Measurements from ENCODE around the gene C2orf92.
A peak's percentile ranks its signal among the peaks of the same experiment; 100 is the strongest.
"Not testable (repeated sequence)": the region's sequence is repeated elsewhere in the genome, so short reads cannot be mapped to it uniquely, and the experiment has no call there.

The C2orf92 gene

DNA sequence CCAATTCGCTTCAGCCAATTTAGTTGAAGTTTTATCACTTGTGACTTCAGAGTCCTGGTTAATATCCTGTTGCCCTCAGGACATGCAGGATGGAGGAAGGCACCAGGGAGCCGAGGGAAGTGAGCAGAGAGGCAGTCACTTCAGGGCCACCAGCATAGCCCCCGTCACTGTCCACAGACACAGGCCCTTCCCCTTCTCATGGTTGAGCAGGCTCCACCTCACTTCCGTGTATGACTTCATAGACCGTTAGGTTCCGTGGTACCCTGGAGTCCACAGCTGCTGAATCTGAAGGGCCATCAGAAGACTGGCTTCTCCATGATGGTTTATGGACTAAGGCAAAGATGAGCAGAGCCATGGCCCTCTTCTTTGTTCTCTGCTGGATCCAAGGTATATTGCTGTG, at the start of gene C2orf92:
TSS of gene C2orf92 (plus strand) at position 266 of the 400 bp plus-strand sequence. CDS start at position 342, 76 bp downstream.
- H3K27me3 Mint-ChIP-seq: no peaks in the 10 kb centered on the region
- no peak within 1 kb of the TSS for H3K27ac Mint-ChIP-seq
- peaks cover 3% of the 10 kb centered on the region for H3K36me3 Mint-ChIP-seq (ENCODE audit: low read depth)
- no peaks in the 10 kb centered on the region for H3K9me3 Mint-ChIP-seq
- peaks cover 26% of the 10 kb centered on the region for H3K4me1 Mint-ChIP-seq (ENCODE audit: low read depth)
- no peak for DNase-seq
- no peak within 1 kb of the TSS for H3K4me3 Mint-ChIP-seq

- H3K36me3 Mint-ChIP-seq (ENCODE audit: low read depth); H3K27me3 Mint-ChIP-seq; H3K27ac Mint-ChIP-seq; DNase-seq; H3K4me3 Mint-ChIP-seq; H3K9me3 Mint-ChIP-seq; H3K4me1 Mint-ChIP-seq (ENCODE audit: low read depth): not testable (repeated sequence)
Measured at GRCh38 chr2:97620492-97620891, 49.0 kb upstream of the C2orf92 start.

GRCh38 chr2:97622976-97623375, 46.5 kb upstream of the C2orf92 start:
- not testable (repeated sequence) for H3K4me1 Mint-ChIP-seq (ENCODE audit: low read depth); H3K36me3 Mint-ChIP-seq (ENCODE audit: low read depth); H3K27ac Mint-ChIP-seq; H3K27me3 Mint-ChIP-seq; H3K4me3 Mint-ChIP-seq; H3K9me3 Mint-ChIP-seq; DNase-seq

- H3K4me1 Mint-ChIP-seq (ENCODE audit: low read depth); DNase-seq; H3K4me3 Mint-ChIP-seq; H3K36me3 Mint-ChIP-seq (ENCODE audit: low read depth); H3K27me3 Mint-ChIP-seq; H3K9me3 Mint-ChIP-seq; H3K27ac Mint-ChIP-seq: not testable (repeated sequence)
Measured at GRCh38 chr2:97625354-97626048, 44.0 kb upstream of the C2orf92 start.

GRCh38 chr2:97626049-97626430, 43.5 kb upstream of the C2orf92 start:
- not testable (repeated sequence) for H3K27me3 Mint-ChIP-seq; H3K9me3 Mint-ChIP-seq; DNase-seq; H3K4me3 Mint-ChIP-seq; H3K4me1 Mint-ChIP-seq (ENCODE audit: low read depth); H3K27ac Mint-ChIP-seq; H3K36me3 Mint-ChIP-seq (ENCODE audit: low read depth)

DNA sequence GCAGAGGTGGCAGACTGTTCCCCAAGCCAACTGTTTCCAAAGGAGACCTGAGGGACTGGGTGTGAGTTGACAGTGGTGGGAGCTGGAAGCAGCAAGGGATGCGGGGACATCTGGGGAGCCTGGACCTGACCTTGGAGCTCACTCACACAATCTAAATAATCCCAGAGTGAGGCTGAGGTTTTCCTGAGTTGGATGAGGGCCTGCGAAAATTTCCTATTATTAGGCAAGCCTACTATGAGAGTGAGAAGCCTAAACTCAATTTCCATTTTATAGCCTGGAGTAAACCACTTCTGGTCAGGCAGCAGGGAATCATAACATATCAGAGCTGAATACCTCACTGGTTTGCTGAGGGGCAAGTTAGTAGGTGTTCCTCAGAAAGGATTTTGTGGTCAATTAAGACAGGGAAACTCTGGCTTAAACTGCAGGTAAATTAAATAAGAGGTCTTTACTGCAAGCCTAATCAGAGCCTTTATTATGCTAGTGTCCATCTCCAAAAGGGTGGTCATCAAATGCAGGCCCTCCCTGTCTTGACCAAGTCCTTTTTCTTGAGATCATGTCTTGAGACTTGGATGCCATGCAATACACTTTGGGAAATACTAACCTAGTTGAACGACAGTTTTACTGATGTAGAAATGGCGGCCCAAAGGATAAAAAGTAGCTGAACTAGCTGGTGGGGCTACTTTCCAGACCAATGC, 25.3 kb upstream of the C2orf92 start:
- H3K36me3 Mint-ChIP-seq (ENCODE audit: low read depth): peaks cover 29% of the 10 kb centered on the region
- no peak overlapping the region for H3K4me3 Mint-ChIP-seq
- no peak for DNase-seq
- H3K27me3 Mint-ChIP-seq: peaks cover 6% of the 10 kb centered on the region
- H3K4me1 Mint-ChIP-seq (ENCODE audit: low read depth): peaks cover 20% of the 10 kb centered on the region
- no peaks in the 10 kb centered on the region for H3K9me3 Mint-ChIP-seq
- no peak overlapping the region for H3K27ac Mint-ChIP-seq

GRCh38 chr2:97645112-97645694, 24.3 kb upstream of the C2orf92 start:
- Mint-ChIP-seq H3K9me3 (no peaks in the 10 kb centered on the region), H3K27ac (peak overlapping the region; percentile 96), H3K4me1 (ENCODE audit: low read depth) (peaks cover 22% of the 10 kb centered on the region), H3K27me3 (no peaks in the 10 kb centered on the region), H3K4me3 (peak overlapping the region; percentile 87), H3K36me3 (ENCODE audit: low read depth) (peaks cover 39% of the 10 kb centered on the region)
- no peak for DNase-seq

- Mint-ChIP-seq H3K27me3 (no peaks in the 10 kb centered on the region), H3K9me3 (no peaks in the 10 kb centered on the region), H3K36me3 (ENCODE audit: low read depth) (peaks cover 47% of the 10 kb centered on the region), H3K4me3 (peak within 1 kb of the TSS; percentile 87), H3K27ac (peak within 1 kb of the TSS; percentile 96), H3K4me1 (ENCODE audit: low read depth) (peaks cover 22% of the 10 kb centered on the region)
- DNase-seq: peak; percentile 99
Measured at GRCh38 chr2:97645695-97646629, 23.6 kb upstream of the C2orf92 start, which contains the start of gene COX5B. TSS of gene COX5B (plus strand) at chr2:97646062. CDS start at chr2:97646087, 25 bp downstream.

- Mint-ChIP-seq H3K4me1 (ENCODE audit: low read depth) (peaks cover 22% of the 10 kb centered on the region), H3K36me3 (ENCODE audit: low read depth) (peaks cover 50% of the 10 kb centered on the region), H3K27ac (peak overlapping the region; percentile 96)
Measured at GRCh38 chr2:97646977-97647376, 22.5 kb upstream of the C2orf92 start.

DNA sequence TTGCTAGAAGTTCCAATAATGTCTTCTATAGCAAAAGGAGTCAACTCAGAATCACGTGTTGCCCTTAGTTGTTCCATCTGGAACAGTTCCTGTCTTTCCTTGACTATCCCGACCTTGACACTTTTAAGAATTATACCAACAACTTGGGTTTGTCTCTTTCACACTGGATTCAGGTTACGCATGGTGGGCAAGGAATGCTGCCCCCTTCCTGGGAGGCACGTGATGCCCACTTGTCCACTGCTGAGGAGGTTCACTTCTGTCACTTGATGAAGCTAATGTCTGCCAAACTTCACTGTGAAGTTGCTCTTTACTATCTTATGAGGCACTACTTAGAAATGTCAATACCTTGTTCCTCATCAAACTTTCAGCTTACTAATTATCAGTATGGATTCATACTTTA, 18.4 kb upstream of the C2orf92 start:
- no peak for DNase-seq
- H3K4me3 Mint-ChIP-seq: no peak overlapping the region
- H3K27ac Mint-ChIP-seq: peak overlapping the region; percentile 26
- no peaks in the 10 kb centered on the region for H3K9me3 Mint-ChIP-seq
- H3K4me1 Mint-ChIP-seq (ENCODE audit: low read depth): peaks cover 31% of the 10 kb centered on the region
- H3K27me3 Mint-ChIP-seq: no peaks in the 10 kb centered on the region
- peaks cover 81% of the 10 kb centered on the region for H3K36me3 Mint-ChIP-seq (ENCODE audit: low read depth)

More at GRCh38 chr2:97646977-97647376, 22.5 kb upstream of the C2orf92 start:
- no peaks in the 10 kb centered on the region for H3K9me3 Mint-ChIP-seq
- DNase-seq: no peak
- peak overlapping the region; percentile 87 for H3K4me3 Mint-ChIP-seq
- no peaks in the 10 kb centered on the region for H3K27me3 Mint-ChIP-seq

- H3K36me3 Mint-ChIP-seq (ENCODE audit: low read depth): peaks cover 83% of the 10 kb centered on the region
Measured at GRCh38 chr2:97653473-97653872, 16.0 kb upstream of the C2orf92 start.

GRCh38 chr2:97653874-97654273, 15.6 kb upstream of the C2orf92 start:
- Mint-ChIP-seq H3K4me1 (ENCODE audit: low read depth) (peaks cover 21% of the 10 kb centered on the region), H3K36me3 (ENCODE audit: low read depth) (peaks cover 83% of the 10 kb centered on the region), H3K9me3 (no peaks in the 10 kb centered on the region), H3K27ac (no peak overlapping the region), H3K4me3 (no peak overlapping the region), H3K27me3 (no peaks in the 10 kb centered on the region)
- DNase-seq: no peak

More at GRCh38 chr2:97653473-97653872, 16.0 kb upstream of the C2orf92 start:
- Mint-ChIP-seq H3K27ac (no peak overlapping the region), H3K4me3 (no peak overlapping the region), H3K27me3 (no peaks in the 10 kb centered on the region), H3K4me1 (ENCODE audit: low read depth) (peaks cover 21% of the 10 kb centered on the region), H3K9me3 (no peaks in the 10 kb centered on the region)
- no peak for DNase-seq

GRCh38 chr2:97654309-97654708, 15.2 kb upstream of the C2orf92 start:
- no peaks in the 10 kb centered on the region for H3K9me3 Mint-ChIP-seq
- H3K36me3 Mint-ChIP-seq (ENCODE audit: low read depth): peaks cover 83% of the 10 kb centered on the region
- peaks cover 21% of the 10 kb centered on the region for H3K4me1 Mint-ChIP-seq (ENCODE audit: low read depth)
- H3K4me3 Mint-ChIP-seq: no peak overlapping the region
- H3K27me3 Mint-ChIP-seq: no peaks in the 10 kb centered on the region
- H3K27ac Mint-ChIP-seq: peak overlapping the region; percentile 31
- DNase-seq: no peak

DNA sequence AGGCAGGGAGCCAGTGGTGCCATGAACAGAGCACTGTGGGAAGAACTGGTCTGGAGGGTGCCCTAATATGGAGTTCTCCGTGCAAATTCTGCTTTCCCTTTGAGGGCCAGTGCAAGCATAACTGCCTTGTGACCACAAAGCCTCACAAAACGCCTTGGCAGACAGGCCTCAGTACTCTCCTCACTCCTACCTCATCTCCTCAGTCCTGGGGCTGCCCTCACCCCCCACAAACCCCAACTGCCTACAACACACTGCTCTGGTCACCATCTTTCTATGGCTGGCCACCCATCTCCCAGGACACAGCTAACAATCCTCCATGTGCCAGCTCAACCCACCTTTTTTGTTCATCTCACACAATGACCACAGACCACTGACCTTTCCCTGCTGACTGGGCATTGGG, 14.7 kb upstream of the C2orf92 start:
- H3K27me3 Mint-ChIP-seq: no peaks in the 10 kb centered on the region
- no peaks in the 10 kb centered on the region for H3K9me3 Mint-ChIP-seq
- H3K36me3 Mint-ChIP-seq (ENCODE audit: low read depth): peaks cover 83% of the 10 kb centered on the region
- peaks cover 19% of the 10 kb centered on the region for H3K4me1 Mint-ChIP-seq (ENCODE audit: low read depth)
- DNase-seq: no peak
- no peak overlapping the region for H3K4me3 Mint-ChIP-seq
- H3K27ac Mint-ChIP-seq: peak overlapping the region; percentile 71

Data from activated T-cell treated with anti-CD3 and anti-CD28 coated beads, Interleukin-2, amount 50 U/mL, for 24 hours (primary cell).